Spleen (tissue), 7 donors: Measurements from ENCODE around the gene STOML2.

Experiments used
- POLR2A ChIP-seq, 3 donors: fragments of 450-650 bp; IDR thresholded peaks; one replicate each; pipeline ENCODE4 v1.5.1; 2017; ENCODE audit warnings: antibody characterized with exemption in 3 of 3, mild to moderate bottlenecking in 1 of 3
- TF ChIP-seq, protein P1 (sequence below), 11 experiments: fragments of 200-600 bp in 7 of 11; fragments of 450-650 bp in 4 of 11; sonication (generic) in 4 of 11; IDR thresholded peaks in 8 of 11; conservative IDR thresholded peaks in 3 of 11; 1 replicate in 7 of 11; 2 replicates in 4 of 11; pipeline versions ENCODE4 v1.4.0 to v1.8.0; 2016 to 2021; ENCODE audit warnings: antibody characterized with exemption in 11 of 11, inconsistent platforms in 4 of 11, mild to moderate bottlenecking in 1 of 11
- donor health status: DM: no; HTN: no; CAD: no; lungs with moderate emphysema.
- donor health status: DM: no; HTN: no; CAD: no.
- donor health status: DM: no; HTN: no; CAD: no.

DNA sequence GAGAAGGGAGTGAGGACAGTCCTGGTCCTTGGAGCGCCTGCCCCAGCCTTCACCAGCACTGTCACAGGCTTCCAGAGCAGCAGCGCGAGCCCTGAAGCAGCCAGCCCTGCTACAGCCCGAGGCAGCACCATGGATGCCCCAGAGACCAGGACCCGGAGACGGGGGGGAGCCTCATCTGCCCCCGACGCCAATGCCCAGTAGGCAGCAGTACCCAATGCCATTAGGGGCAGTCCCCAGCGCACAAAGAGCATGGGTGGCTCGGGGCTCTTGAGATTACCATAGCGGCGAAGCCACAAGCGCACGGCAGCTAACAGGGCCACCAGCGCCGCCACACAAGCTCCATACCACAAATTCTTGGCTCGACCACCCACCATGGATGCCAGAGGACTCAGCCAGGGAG lies 11.4 kb downstream of the STOML2 start:
- TF ChIP-seq POLR2A (IDR thresholded peaks at IDR 0.05) = no peak
- TF ChIP-seq, protein P1, sequence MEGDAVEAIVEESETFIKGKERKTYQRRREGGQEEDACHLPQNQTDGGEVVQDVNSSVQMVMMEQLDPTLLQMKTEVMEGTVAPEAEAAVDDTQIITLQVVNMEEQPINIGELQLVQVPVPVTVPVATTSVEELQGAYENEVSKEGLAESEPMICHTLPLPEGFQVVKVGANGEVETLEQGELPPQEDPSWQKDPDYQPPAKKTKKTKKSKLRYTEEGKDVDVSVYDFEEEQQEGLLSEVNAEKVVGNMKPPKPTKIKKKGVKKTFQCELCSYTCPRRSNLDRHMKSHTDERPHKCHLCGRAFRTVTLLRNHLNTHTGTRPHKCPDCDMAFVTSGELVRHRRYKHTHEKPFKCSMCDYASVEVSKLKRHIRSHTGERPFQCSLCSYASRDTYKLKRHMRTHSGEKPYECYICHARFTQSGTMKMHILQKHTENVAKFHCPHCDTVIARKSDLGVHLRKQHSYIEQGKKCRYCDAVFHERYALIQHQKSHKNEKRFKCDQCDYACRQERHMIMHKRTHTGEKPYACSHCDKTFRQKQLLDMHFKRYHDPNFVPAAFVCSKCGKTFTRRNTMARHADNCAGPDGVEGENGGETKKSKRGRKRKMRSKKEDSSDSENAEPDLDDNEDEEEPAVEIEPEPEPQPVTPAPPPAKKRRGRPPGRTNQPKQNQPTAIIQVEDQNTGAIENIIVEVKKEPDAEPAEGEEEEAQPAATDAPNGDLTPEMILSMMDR (IDR thresholded peaks at IDR 0.05 in 8 of 11, conservative IDR thresholded peaks at IDR 0.05 in 3 of 11) = no peak
